HPDE6-E6E7 (cell line): Measurements from ENCODE around the gene RAI14.
A peak's percentile ranks its signal among the peaks of the same experiment; 100 is the strongest.

Source experiments
- DNase-seq: peaks from one replicate; pipeline ENCODE4 v3.0.0; 2011; ENCODE audit warnings: missing footprints; ENCODE audit errors: extremely low spot score

RAI14 gene

GRCh38 chr5:34639852-34640626, 16.1 kb upstream of the RAI14 start:
- no peak for DNase-seq

DNA sequence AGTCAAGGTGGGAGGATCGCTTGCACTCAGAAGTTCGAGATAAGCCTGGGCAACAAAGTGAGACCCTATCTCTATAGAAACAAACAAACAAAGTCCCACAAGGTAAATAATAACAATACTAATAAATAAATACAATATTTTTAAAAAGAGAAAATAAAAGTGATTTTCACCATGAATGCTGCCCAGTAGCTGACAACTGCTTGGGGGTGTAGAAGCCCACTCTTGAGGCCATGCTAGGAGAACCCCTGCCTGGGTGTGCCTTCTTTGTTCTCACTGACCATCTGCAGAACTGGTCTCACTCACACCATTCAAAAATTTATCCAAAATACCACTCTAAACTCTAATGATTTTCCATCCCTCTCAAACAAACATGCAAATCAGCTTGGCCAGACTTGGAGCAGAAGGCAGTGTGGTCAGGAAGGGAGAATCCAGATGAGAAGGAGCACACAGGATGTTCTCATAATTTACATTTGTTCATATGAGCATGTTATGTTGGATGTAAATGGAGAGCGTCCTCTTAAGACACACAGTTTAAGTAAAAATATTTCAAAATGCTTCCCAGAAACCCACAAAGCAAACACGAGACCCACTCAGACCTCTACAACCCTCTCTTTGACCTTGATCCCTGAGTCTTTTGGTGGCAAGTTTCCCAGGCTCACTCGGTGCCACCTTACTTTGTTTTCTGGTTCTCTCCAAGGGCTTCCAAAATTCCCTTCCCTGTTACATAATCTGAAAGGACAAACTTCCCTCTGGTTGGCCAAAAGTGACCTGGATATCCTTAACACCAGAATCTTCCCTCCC, 7.9 kb upstream of the RAI14 start:
- no peak for DNase-seq

- DNase-seq, result no peak
Observed at GRCh38 chr5:34648840-34649158, 7.3 kb upstream of the RAI14 start.

DNA sequence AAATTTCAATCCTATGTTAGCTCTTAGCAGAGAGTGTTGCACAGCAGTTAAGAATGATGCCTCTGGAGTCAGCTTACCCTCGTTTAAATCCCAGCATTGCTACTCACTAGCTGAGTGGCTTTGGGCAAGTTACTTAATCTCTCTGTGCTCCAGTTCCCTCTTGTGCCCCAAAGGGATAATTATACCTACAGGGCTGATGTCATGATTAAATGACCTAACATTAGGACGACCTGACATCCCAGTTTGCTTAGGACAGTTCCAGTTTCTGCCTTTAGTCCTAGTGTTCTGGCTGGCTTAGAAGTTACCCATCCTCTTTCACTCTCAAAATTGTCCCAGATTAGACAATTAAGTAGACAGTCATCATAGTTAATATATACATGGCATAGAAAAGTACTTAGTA, 4.3 kb upstream of the RAI14 start:
- DNase-seq, result no peak

DNA sequence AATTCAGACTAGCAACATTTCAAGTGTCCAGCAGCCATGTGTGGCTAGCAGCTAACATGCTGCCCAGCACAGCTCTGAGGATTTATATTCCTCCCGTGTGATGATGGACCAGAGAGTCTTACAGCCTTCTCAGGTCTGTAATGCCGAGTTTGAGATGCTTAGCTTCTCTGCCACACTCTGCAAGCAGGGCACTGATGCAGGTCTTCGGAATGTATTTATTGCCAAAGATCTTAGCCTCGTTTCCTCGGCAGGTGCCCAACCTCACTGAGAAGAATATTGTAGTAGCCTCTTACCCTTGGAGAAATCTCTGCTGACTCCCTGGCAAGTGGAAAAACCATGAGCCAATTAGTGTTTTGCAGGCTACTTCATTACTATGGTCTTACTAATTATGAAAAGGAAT, 3.7 kb upstream of the RAI14 start:
- no peak for DNase-seq

DNA sequence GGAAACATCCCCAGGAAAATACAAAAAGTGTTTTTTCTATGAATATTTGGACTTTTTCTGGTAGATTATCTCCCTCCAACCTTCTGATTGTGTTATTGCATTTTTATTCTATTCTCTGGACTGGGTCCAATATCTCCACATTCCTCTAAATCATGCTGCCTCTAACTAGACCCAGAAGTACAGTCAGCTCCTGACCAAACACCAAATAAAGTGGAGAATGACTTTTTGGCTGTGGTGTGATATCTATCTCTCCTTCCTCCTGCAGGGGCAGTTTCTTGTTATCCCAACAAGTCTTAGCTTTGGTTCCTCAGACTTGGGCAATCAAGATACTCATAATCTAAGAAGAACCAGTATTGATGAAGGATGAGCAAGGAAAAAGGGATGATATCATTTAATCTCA, 3.2 kb upstream of the RAI14 start:
- DNase-seq, result no peak

DNA sequence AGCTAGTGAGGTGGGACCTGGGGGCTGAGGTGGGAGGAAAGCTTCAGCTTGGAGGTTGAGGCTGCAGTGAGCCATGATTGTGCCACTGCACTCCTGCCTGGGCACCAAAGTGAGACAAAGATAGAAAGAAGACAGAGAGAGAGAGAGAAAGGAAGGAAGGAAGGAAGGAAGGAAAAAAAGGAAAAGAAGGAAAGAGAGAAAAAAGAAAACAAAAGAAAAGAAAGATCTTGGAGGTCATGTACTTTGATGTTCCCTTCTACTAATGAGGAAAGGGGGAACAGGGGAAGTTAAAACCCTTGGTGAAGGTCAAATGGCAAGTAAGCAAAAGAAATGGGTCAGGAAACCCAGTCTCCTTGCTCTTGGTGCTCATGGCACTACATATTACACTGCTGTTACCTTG, 2.4 kb upstream of the RAI14 start:
- no peak for DNase-seq

DNA sequence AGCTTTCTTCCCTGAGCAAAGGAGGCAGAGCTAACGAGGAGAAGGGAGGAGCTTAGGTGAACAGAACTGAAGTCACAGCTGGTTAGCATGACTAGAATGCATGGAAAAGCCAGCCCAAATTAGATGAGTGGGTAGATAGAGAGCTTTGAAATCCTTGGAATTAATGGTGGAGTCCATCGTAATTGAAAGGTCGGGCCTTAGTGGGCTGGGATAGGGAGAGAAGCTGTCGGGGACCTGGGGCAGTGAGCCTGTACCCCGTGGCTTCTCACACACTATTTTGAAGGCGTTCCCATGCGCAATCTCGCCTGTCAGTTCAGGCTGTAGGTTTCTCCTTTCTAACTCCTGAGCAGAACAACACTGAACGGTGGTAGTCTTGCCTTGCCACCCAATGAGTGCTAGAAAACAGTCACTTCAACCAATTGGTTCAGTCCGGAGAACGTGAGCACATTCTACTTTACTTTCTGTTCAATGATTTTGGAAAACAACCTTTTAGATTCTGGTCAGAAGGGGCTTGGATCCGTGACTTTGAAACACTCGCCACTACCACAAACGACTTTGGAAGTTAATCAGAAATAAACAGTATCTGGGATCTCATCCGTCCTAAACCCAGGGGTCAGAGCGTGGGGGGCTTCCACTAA, 655 bp upstream of the RAI14 start:
- DNase-seq, result peak; percentile 43

DNA sequence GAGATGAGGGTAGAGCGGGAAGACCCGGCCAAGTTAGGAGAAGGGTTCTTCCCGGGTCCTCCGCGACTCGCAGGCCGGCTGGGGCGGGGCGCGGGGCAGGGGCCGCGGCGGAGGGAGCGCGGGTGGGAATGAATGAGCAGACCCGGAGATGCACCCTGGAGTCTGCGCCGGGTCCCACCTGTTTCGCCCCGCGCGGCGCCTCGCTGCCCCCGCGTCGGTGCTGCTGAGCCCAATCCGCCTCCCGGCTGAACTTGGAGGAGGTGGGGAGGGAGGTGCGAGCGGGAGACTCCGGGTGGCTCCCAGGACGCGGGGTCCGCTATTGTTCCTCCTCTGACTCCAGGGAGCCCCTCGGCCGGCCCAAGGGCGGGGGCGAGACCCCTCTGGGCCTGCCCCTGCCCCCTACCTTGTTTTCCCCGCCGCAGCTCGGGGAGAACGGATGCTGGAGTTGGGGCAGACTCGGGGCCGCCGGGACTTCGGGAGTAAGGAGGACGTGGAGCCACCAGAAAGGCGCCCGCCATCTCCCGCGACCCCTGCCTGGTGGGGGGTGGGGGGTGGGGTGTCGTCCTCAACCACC, 659 bp downstream of the RAI14 start:
- peak; percentile 21 for DNase-seq

GRCh38 chr5:34657274-34657921, 1.3 kb downstream of the RAI14 start:
- DNase-seq, result peak; percentile 14

DNA sequence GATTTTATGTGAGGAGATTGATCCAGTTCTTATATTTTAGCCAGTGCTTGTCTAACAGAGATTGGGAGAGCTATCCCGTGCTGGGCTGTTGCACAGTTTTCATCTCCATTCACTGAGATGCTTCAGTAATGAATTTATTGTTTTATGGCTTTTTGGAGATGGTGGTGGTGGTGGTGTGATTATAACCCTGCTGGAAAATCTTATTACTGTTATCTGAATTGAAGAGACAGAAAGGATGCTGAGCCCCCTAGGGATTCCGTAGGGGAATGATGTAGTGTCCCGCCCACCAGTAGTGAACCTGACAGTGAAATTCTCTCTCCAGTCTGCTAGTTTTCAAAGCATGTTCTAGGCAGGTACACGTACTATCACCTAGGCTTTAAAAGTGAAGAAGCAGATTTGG, 1.9 kb downstream of the RAI14 start:
- DNase-seq, result no peak

- DNase-seq, result no peak
Observed at GRCh38 chr5:34659168-34659567, 3.0 kb downstream of the RAI14 start.

DNA sequence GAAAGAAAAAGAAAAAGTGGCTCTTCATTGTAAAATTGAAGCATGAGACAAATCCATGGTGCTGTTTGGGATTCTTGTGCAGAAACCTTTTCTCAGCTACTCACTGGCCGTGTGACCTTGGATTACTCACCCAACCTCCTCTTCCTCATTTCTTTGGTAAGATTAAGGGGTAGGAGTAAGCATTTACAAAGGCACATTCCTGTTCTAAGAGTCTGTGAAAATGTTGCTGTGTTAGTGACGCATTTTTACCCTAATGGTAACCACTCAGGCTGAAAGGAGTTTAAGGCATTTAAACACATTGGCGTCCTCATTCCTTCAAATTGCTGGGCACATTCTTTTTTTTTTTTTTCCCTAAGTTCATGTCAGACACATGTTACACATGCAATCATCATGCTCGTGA, 4.3 kb downstream of the RAI14 start:
- no peak for DNase-seq

GRCh38 chr5:34663771-34664496, 7.8 kb downstream of the RAI14 start:
- DNase-seq, result no peak

DNA sequence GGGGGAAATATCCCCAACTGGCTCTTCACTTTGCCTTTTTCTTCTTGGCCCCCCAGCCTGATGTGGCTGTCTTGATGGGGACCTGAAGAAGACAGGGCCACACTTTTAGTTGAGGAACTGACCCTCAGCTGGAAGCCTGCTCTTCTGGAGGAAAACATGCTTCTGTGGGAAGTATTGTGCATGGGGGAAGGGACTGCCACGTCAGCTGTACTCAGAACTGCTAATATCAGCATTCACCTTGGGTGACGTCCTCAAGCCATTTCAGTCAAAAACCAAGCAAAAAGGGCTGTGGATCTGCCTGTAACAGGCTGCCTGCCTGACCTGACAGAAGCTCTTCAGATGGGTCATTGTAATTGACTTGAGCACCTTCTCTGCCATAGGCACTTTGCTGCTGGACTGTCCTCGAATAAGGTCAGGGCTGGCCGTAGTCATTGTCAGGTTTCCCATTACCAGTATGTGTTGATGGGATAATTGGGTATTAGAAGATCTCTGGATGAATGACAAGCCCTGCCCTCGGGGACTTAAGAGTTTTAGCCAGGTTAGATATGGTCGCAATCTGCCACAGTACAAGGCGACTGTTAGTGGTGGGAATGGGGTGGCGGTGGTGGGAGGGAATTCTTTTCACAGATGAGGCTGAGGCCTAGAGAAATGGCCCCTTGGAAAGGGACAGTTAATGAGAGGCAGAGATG, 10.4 kb downstream of the RAI14 start:
- DNase-seq, result no peak

- DNase-seq, result no peak
Observed at GRCh38 chr5:34667705-34668104, 11.6 kb downstream of the RAI14 start.

GRCh38 chr5:34669931-34670516, 13.9 kb downstream of the RAI14 start:
- DNase-seq, result no peak

DNA sequence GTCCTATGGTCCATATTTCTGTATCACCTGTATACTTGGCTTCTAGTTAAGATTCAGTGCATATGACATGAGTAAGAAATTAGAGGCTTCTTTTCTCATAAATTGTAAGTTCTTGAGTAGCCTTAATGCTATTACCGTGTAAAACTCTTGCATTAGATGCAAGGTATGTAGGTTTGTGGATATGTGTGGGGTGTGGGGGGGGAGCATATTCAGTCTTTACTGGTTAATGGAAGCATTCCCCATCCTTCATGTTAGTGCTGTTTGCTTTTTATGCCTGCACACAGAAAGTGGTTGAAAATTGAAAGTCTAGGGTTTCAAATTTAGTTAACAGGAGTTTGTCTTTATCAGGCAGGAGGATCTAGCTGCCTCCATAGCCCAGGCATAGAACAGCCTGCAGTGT, 16.1 kb downstream of the RAI14 start:
- DNase-seq, result no peak

- no peak for DNase-seq
Observed at GRCh38 chr5:34673463-34674125, 17.5 kb downstream of the RAI14 start.

GRCh38 chr5:34674187-34674586, 18.1 kb downstream of the RAI14 start:
- peak; percentile 63 for DNase-seq
